Fibroblast of gingiva (primary cell): ENCODE results near the gene TMTC1.
A peak's percentile ranks its signal among the peaks of the same experiment; 100 is the strongest.
"Not testable (repeated sequence)": the region's sequence is repeated elsewhere in the genome, so short reads cannot be mapped to it uniquely, and the experiment has no call there.

Experiments used
- DNase-seq: peaks from one replicate; pipeline ENCODE4 v3.0.0-alpha.2; 2011; ENCODE audit warnings: low read depth

Gene TMTC1

GRCh38 chr12:29665107-29665506 is 118.6 kb downstream of the TMTC1 start:
- DNase-seq = no peak

- DNase-seq = no peak
These were observed 120.9 kb downstream of the TMTC1 start for GRCh38 chr12:29662734-29663323.

GRCh38 chr12:29660847-29661246 is 122.9 kb downstream of the TMTC1 start:
- DNase-seq = no peak

GRCh38 chr12:29656762-29657538 is 126.8 kb downstream of the TMTC1 start:
- no peak for DNase-seq

GRCh38 chr12:29655861-29656260 is 127.9 kb downstream of the TMTC1 start:
- DNase-seq = no peak

GRCh38 chr12:29653286-29653685 is 130.5 kb downstream of the TMTC1 start:
- DNase-seq = no peak

GRCh38 chr12:29650371-29650770 is 133.4 kb downstream of the TMTC1 start:
- DNase-seq = no peak

- no peak for DNase-seq
These were observed 134.0 kb downstream of the TMTC1 start for GRCh38 chr12:29649722-29650121.

- DNase-seq = no peak
These were observed 139.1 kb downstream of the TMTC1 start for GRCh38 chr12:29644536-29645162.

- DNase-seq = no peak
These were observed 143.0 kb downstream of the TMTC1 start for GRCh38 chr12:29640589-29641345.

GRCh38 chr12:29639893-29640495 is 143.7 kb downstream of the TMTC1 start:
- DNase-seq = no peak

- no peak for DNase-seq
These were observed 145.2 kb downstream of the TMTC1 start for GRCh38 chr12:29638528-29638927.

GRCh38 chr12:29634057-29634456 is 149.7 kb downstream of the TMTC1 start:
- DNase-seq = peak; percentile 44

- DNase-seq = not testable (repeated sequence)
These were observed 153.6 kb downstream of the TMTC1 start for GRCh38 chr12:29630164-29630563.

GRCh38 chr12:29627221-29627620 is 156.5 kb downstream of the TMTC1 start:
- DNase-seq = no peak

- no peak for DNase-seq
These were observed 158.3 kb downstream of the TMTC1 start for GRCh38 chr12:29625359-29625953.

GRCh38 chr12:29622251-29622650 is 161.5 kb downstream of the TMTC1 start:
- DNase-seq = no peak

- DNase-seq = no peak
These were observed 163.7 kb downstream of the TMTC1 start for GRCh38 chr12:29620030-29620429.

GRCh38 chr12:29617407-29617803 is 166.3 kb downstream of the TMTC1 start:
- no peak for DNase-seq

GRCh38 chr12:29616664-29617406 is 166.9 kb downstream of the TMTC1 start:
- DNase-seq = peak; percentile 81
